ENCODE data around the gene TFEB. TPM values are rescaled to one million over a fixed set of nuclear protein-coding genes. Genes with fewer than 3 reads are reported as not detected.

TFEB gene
- total and polyA plus RNA-seq, 7 donors: 16.1 to 65.2 (median 40.9) TPM

GRCh38 chr6:41718828-41719227 lies 16.6 kb downstream of the TFEB start:
- Histone ChIP-seq H3K4me3 (no peak overlapping the region), H3K9me3 (no peaks in the 10 kb centered on the region), H3K27ac (peak overlapping the region; percentile 88), H3K4me1 (peaks cover 97% of the 10 kb centered on the region), H3K36me3 (ENCODE audit: insufficient read depth in 1 of 2, low read depth in 1 of 2) (no peaks in the 10 kb centered on the region), H3K27me3 (ENCODE audit: insufficient read depth in 3 of 3, low read length in 2 of 3) (no peaks in the 10 kb centered on the region)
- intact Hi-C loops (cut with DNase I): no loop called here
- TF ChIP-seq, protein P1, sequence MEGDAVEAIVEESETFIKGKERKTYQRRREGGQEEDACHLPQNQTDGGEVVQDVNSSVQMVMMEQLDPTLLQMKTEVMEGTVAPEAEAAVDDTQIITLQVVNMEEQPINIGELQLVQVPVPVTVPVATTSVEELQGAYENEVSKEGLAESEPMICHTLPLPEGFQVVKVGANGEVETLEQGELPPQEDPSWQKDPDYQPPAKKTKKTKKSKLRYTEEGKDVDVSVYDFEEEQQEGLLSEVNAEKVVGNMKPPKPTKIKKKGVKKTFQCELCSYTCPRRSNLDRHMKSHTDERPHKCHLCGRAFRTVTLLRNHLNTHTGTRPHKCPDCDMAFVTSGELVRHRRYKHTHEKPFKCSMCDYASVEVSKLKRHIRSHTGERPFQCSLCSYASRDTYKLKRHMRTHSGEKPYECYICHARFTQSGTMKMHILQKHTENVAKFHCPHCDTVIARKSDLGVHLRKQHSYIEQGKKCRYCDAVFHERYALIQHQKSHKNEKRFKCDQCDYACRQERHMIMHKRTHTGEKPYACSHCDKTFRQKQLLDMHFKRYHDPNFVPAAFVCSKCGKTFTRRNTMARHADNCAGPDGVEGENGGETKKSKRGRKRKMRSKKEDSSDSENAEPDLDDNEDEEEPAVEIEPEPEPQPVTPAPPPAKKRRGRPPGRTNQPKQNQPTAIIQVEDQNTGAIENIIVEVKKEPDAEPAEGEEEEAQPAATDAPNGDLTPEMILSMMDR (IDR thresholded peaks at IDR 0.05): no peak
- ATAC-seq: no peak
- WGBS, 3 donors: 50 to 74% (median 51%) methylated on average over 5 of the region's 5 CpGs
- peak in 1 of 2 donors; percentile 19 for DNase-seq

DNA sequence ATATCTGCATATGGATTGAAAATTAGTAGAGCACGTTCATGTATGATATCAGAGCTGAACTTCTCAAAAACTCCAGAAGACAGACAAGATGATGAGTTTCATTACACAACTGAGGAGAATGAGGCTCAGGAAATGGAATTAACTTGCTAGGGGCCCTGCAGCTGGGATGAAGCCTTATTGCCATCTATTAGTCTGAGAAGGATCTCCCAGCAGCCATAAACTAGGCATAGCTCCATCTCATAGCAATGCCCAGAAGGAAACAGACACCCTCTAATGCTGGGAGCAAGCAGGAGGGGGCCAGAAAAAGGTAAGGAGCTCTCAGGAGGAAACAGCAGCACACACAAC lies 18.0 kb downstream of the TFEB start:
- 65 to 91% (median 71%) methylated on average over 1 of the region's 1 CpG for WGBS, 3 donors
- Histone ChIP-seq H3K27ac (peak overlapping the region; percentile 88), H3K36me3 (ENCODE audit: insufficient read depth in 1 of 2, low read depth in 1 of 2) (no peaks in the 10 kb centered on the region), H3K4me1 (peaks cover 97% of the 10 kb centered on the region), H3K27me3 (ENCODE audit: insufficient read depth in 3 of 3, low read length in 2 of 3) (no peaks in the 10 kb centered on the region), H3K4me3 (no peak overlapping the region), H3K9me3 (no peaks in the 10 kb centered on the region)
- intact Hi-C loops (cut with DNase I): no loop called here
- ATAC-seq (no peak), DNase-seq (no peak)
- TF ChIP-seq, protein P1 (IDR thresholded peaks at IDR 0.05): no peak

DNA sequence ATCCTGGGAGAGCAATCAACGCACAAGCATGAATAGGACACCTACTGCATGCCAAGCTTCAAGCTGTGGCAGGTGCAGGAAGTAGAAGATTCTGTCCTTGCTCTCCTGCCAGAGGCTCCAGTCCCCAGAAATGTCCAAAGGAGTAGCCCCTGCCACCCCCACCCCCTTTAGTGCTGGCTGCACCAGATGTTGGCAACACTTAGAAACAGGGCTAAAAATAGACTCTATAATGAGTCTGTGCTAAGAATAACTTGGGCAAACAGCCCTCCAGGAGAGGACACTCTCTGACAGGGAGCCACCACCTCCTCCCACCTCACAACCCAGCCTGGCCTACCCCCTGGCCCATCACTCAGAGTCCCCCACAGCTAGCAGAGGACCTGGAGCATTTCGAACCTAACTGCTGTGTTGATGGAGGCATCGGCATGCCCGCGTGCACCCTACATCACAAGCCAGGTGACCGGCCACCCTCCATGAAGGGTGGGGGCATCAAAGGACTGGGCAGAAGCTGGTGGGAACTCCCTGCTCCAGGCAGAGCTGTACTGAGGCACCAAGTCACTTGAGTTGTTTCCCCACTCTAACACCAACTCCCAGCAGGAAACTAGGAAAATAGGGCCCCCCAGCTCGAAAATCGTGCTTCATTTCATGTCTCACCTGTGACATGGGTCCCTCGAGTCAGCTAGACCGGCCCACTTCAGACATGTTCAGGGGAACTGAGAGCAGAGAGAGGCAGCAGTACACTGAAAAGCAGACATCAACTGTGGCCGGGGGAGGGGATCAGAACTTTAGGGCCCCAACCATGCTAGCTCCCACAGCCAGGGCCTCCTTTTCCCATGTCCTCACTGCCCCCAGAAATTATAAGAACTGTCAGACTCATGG lies 18.7 kb downstream of the TFEB start:
- H3K27me3 ChIP-seq (ENCODE audit: insufficient read depth in 3 of 3, low read length in 2 of 3): no peaks in the 10 kb centered on the region
- no peak overlapping the region for H3K4me3 ChIP-seq
- no peaks in the 10 kb centered on the region for H3K36me3 ChIP-seq (ENCODE audit: insufficient read depth in 1 of 2, low read depth in 1 of 2)
- peak in 1 of 2 donors; percentile 74 for DNase-seq
- peak; percentile 50 to 75 (median 68) for ATAC-seq
- intact Hi-C loops (cut with DNase I): no loop called here
- peak overlapping the region; percentile 88 for H3K27ac ChIP-seq
- 47 to 60% (median 49%) methylated on average over 11 of the region's 11 CpGs for WGBS, 3 donors
- H3K4me1 ChIP-seq: peaks cover 97% of the 10 kb centered on the region
- TF ChIP-seq, protein P1 (IDR thresholded peaks at IDR 0.05): no peak
- H3K9me3 ChIP-seq: no peaks in the 10 kb centered on the region

DNA sequence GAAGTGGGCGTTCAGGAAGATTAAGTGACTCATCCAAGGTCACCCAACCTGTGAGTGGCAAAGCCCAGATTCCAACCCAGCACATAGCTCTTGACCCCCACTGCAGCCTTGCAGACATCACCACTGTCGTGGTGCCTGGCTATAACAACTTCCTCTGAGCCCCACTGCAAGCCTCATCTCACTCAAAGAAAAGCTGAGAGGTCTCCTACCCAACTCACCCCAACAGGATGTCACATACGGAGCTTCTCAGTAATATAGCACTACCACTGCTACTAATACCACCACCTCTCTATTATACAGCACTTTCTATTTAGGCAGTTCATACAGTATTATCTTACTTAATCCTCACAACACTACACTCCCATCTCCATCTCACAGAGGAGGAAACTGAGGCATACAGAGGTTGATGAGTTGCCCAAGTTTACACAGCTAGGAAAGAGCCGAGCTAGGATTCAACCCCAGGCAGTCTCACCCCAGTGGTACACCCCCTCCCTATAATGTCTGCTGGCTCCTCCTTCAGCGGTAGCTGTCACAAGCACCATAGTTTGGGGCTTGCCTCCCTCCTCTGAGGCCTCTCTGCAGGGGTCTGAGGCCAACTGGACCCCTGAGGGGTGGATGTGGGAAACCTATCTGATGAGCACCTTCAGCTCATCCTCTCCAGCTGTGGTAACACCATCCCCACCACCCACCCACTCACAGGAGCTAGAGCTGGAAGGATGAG lies 19.5 kb downstream of the TFEB start:
- H3K9me3 ChIP-seq: no peaks in the 10 kb centered on the region
- no peaks in the 10 kb centered on the region for H3K36me3 ChIP-seq (ENCODE audit: insufficient read depth in 1 of 2, low read depth in 1 of 2)
- H3K4me3 ChIP-seq: no peak overlapping the region
- WGBS, 3 donors: 34 to 72% (median 55%) methylated on average over 5 of the region's 5 CpGs
- TF ChIP-seq, protein P1 (IDR thresholded peaks at IDR 0.05): no peak
- peaks cover 97% of the 10 kb centered on the region for H3K4me1 ChIP-seq
- intact Hi-C loops (cut with DNase I): loop anchor here in 1 of 2 donors (1.0 kb wide), 1 partner anchor 20 kb away; no protein-coding TSS in a partner anchor
- peak overlapping the region; percentile 88 for H3K27ac ChIP-seq
- ATAC-seq: peak in 1 of 4 donors; percentile 0
- H3K27me3 ChIP-seq (ENCODE audit: insufficient read depth in 3 of 3, low read length in 2 of 3): no peaks in the 10 kb centered on the region
- peak in 1 of 2 donors; percentile 45 for DNase-seq

Measured in psoas muscle (tissue), 8 donors.